ENCODE results near the gene ARHGEF25.
A peak's percentile ranks its signal among the peaks of the same experiment; 100 is the strongest.
"Not testable (repeated sequence)": the region's sequence is repeated elsewhere in the genome, so short reads cannot be mapped to it uniquely, and the experiment has no call there.

The ARHGEF25 gene

DNA sequence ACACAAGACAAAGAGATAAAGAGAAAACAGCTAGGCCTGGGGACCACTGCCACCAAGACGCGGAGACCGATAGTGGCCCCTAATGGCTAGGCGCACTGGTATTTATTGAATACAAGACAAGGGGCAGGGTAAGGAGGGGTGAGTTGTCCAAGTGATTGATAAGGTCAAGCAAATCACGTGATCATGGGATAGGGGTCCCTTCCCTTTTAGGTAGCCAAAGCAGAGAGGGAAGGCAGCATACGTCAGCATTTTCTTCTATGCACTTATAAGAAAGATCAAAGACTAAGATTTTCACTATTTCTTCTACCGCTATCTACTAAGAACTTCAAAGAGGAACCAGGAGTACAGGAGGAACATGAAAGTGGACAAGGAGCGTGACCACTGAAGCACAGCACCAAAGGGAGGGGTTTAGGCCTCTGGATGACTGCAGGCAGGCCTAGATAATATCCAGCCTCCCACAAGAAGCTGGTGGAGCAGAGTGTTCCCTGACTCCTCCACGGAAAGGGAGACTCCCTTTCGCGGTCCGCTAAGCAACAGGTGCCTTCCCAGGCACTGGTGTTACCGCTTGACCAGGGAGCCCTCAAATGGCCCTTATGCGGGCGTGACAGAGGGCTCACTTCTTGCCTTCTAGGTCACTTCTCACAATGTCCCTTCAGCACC lies 22.2 kb upstream of the ARHGEF25 start:
- H3K36me3 ChIP-seq (ENCODE audit: control insufficient read depth in 2 of 2, insufficient read depth in 1 of 2, low read length in 2 of 2) = not testable (repeated sequence)
- ChIA-PET POLR2A (interaction anchor here (0.6 kb wide), 1 partner anchor 88 kb away, joined by 3 read pairs; no protein-coding TSS in a partner anchor), CTCF (interaction anchor here (1.0 to 1.6 kb wide), 2 partner anchors 8 to 32 kb away, joined by 4 to 5 read pairs; no protein-coding TSS in a partner anchor)

DNA sequence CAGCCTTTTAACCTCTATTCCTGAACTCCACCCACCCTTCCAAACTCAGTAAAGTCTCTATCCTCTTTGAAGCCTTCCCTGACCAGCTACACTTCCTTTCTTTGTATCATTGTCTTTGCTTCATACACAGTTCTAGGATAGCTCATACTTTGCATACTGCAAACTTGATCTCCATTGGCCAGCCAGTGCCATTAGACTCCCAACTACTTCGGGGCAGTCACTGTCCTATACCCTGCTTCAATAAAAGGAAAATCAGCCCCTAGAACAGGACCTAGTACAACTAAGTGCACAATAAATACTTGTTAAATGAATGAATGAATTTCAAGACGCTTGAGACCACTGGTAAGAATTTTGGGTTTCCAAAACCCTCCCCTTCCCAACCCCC lies 20.8 kb upstream of the ARHGEF25 start:
- no peaks in the 10 kb centered on the region for H3K9me3 ChIP-seq (ENCODE audit: control insufficient read depth, insufficient read depth, low read depth, low read length)
- ChIA-PET POLR2A (interaction anchor here (1.4 to 2.6 kb wide), 3 partner anchors 10 to 67 kb away, joined by 3 to 9 read pairs (median 5); no protein-coding TSS in a partner anchor), CTCF (interaction anchor here (0.6 to 1.6 kb wide), 5 partner anchors 10 to 146 kb away, joined by 3 to 5 read pairs (median 3); no protein-coding TSS in a partner anchor)
- H3K27ac ChIP-seq (ENCODE audit: extremely low read depth, low read depth, low read length) = no peak overlapping the region; the same call in 1 of the 2 replicates
- TF ChIP-seq, protein P1, sequence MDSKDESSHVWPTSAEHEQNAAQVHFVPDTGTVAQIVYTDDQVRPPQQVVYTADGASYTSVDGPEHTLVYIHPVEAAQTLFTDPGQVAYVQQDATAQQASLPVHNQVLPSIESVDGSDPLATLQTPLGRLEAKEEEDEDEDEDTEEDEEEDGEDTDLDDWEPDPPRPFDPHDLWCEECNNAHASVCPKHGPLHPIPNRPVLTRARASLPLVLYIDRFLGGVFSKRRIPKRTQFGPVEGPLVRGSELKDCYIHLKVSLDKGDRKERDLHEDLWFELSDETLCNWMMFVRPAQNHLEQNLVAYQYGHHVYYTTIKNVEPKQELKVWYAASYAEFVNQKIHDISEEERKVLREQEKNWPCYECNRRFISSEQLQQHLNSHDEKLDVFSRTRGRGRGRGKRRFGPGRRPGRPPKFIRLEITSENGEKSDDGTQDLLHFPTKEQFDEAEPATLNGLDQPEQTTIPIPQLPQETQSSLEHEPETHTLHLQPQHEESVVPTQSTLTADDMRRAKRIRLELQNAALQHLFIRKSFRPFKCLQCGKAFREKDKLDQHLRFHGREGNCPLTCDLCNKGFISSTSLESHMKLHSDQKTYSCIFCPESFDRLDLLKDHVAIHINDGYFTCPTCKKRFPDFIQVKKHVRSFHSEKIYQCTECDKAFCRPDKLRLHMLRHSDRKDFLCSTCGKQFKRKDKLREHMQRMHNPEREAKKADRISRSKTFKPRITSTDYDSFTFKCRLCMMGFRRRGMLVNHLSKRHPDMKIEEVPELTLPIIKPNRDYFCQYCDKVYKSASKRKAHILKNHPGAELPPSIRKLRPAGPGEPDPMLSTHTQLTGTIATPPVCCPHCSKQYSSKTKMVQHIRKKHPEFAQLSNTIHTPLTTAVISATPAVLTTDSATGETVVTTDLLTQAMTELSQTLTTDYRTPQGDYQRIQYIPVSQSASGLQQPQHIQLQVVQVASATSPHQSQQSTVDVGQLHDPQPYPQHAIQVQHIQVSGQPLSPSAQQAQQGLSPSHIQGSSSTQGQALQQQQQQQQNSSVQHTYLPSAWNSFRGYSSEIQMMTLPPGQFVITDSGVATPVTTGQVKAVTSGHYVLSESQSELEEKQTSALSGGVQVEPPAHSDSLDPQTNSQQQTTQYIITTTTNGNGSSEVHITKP (tag by site-specific recombination; IDR thresholded peaks at IDR 0.05) = peak; percentile 89
- TF ChIP-seq ZNF292 (tag by site-specific recombination; IDR thresholded peaks at IDR 0.05; ENCODE audit: borderline replicate concordance, low read depth) = no peak
- no peak for TF ChIP-seq ZNF248 (tag by site-specific recombination; IDR thresholded peaks at IDR 0.05)
- no peak for TF ChIP-seq ZNF23 (tag by site-specific recombination; IDR thresholded peaks at IDR 0.05; ENCODE audit: borderline replicate concordance)
- TF ChIP-seq, protein P2, sequence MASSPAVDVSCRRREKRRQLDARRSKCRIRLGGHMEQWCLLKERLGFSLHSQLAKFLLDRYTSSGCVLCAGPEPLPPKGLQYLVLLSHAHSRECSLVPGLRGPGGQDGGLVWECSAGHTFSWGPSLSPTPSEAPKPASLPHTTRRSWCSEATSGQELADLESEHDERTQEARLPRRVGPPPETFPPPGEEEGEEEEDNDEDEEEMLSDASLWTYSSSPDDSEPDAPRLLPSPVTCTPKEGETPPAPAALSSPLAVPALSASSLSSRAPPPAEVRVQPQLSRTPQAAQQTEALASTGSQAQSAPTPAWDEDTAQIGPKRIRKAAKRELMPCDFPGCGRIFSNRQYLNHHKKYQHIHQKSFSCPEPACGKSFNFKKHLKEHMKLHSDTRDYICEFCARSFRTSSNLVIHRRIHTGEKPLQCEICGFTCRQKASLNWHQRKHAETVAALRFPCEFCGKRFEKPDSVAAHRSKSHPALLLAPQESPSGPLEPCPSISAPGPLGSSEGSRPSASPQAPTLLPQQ (tag by site-specific recombination; IDR thresholded peaks at IDR 0.05) = no peak
- peaks cover 5% of the 10 kb centered on the region for H3K4me1 ChIP-seq (ENCODE audit: control insufficient read depth, insufficient read depth, low read length)
- H3K4me3 ChIP-seq (ENCODE audit: low read depth, low read length) = peak overlapping the region; percentile 87
- H3K36me3 ChIP-seq (ENCODE audit: control insufficient read depth in 2 of 2, insufficient read depth in 1 of 2, low read length in 2 of 2) = peaks cover 10 to 11% of the 10 kb centered on the region in 2 experiments; a peak in 2 of 3 replicates

More for the DNA sequence above, 22.2 kb upstream of the ARHGEF25 start:
- H3K27ac ChIP-seq (ENCODE audit: extremely low read depth, low read depth, low read length); H3K4me1 ChIP-seq (ENCODE audit: control insufficient read depth, insufficient read depth, low read length); H3K9me3 ChIP-seq (ENCODE audit: control insufficient read depth, insufficient read depth, low read depth, low read length); H3K4me3 ChIP-seq (ENCODE audit: low read depth, low read length): not testable (repeated sequence)
- TF ChIP-seq SCRT2 (tag by site-specific recombination; IDR thresholded peaks at IDR 0.05) = peak; percentile 80
- peak; percentile 50 for TF ChIP-seq WT1 (tag by site-specific recombination; IDR thresholded peaks at IDR 0.05)

GRCh38 chr12:57590864-57591781 lies 20.1 kb upstream of the ARHGEF25 start, which contains the start of gene PIP4K2C:
Gene PIP4K2C, plus strand, starts transcription at chr12:57591192. Its CDS starts 98 bp downstream, at chr12:57591290.
- ChIA-PET POLR2A (interaction anchor here (0.6 to 2.6 kb wide), 9 partner anchors 10 to 154 kb away, joined by 3 to 9 read pairs (median 4); partner anchors contain the start of genes ARHGEF25, B4GALNT1, DDIT3 and TSPAN31), CTCF (interaction anchor here (0.6 to 3.3 kb wide), 6 partner anchors 7 to 102 kb away, joined by 3 to 42 read pairs (median 6); partner anchors contain the start of genes B4GALNT1 and OS9)
- no peaks in the 10 kb centered on the region for H3K9me3 ChIP-seq (ENCODE audit: control insufficient read depth, insufficient read depth, low read depth, low read length)
- H3K36me3 ChIP-seq (ENCODE audit: control insufficient read depth in 2 of 2, insufficient read depth in 1 of 2, low read length in 2 of 2) = peaks cover 11 to 18% of the 10 kb centered on the region in 2 experiments; a peak in 2 of 3 replicates
- H3K4me1 ChIP-seq (ENCODE audit: control insufficient read depth, insufficient read depth, low read length) = peaks cover 5% of the 10 kb centered on the region
- peak within 1 kb of the TSS; percentile 87 for H3K4me3 ChIP-seq (ENCODE audit: low read depth, low read length)
- H3K27ac ChIP-seq (ENCODE audit: extremely low read depth, low read depth, low read length) = no peak within 1 kb of the TSS; the same call in 1 of the 2 replicates
- no peak for TF ChIP-seq ZNF768 (tag by site-specific recombination; IDR thresholded peaks at IDR 0.05)
- no peak for TF ChIP-seq REPIN1 (tag by site-specific recombination; IDR thresholded peaks at IDR 0.05; ENCODE audit: low read depth)
- TF ChIP-seq ZNF510 (tag by site-specific recombination; IDR thresholded peaks at IDR 0.05; ENCODE audit: insufficient replicate concordance) = no peak
- TF ChIP-seq, protein P3, sequence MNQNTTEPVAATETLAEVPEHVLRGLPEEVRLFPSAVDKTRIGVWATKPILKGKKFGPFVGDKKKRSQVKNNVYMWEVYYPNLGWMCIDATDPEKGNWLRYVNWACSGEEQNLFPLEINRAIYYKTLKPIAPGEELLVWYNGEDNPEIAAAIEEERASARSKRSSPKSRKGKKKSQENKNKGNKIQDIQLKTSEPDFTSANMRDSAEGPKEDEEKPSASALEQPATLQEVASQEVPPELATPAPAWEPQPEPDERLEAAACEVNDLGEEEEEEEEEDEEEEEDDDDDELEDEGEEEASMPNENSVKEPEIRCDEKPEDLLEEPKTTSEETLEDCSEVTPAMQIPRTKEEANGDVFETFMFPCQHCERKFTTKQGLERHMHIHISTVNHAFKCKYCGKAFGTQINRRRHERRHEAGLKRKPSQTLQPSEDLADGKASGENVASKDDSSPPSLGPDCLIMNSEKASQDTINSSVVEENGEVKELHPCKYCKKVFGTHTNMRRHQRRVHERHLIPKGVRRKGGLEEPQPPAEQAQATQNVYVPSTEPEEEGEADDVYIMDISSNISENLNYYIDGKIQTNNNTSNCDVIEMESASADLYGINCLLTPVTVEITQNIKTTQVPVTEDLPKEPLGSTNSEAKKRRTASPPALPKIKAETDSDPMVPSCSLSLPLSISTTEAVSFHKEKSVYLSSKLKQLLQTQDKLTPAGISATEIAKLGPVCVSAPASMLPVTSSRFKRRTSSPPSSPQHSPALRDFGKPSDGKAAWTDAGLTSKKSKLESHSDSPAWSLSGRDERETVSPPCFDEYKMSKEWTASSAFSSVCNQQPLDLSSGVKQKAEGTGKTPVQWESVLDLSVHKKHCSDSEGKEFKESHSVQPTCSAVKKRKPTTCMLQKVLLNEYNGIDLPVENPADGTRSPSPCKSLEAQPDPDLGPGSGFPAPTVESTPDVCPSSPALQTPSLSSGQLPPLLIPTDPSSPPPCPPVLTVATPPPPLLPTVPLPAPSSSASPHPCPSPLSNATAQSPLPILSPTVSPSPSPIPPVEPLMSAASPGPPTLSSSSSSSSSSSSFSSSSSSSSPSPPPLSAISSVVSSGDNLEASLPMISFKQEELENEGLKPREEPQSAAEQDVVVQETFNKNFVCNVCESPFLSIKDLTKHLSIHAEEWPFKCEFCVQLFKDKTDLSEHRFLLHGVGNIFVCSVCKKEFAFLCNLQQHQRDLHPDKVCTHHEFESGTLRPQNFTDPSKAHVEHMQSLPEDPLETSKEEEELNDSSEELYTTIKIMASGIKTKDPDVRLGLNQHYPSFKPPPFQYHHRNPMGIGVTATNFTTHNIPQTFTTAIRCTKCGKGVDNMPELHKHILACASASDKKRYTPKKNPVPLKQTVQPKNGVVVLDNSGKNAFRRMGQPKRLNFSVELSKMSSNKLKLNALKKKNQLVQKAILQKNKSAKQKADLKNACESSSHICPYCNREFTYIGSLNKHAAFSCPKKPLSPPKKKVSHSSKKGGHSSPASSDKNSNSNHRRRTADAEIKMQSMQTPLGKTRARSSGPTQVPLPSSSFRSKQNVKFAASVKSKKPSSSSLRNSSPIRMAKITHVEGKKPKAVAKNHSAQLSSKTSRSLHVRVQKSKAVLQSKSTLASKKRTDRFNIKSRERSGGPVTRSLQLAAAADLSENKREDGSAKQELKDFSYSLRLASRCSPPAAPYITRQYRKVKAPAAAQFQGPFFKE (tag by site-specific recombination; IDR thresholded peaks at IDR 0.05; ENCODE audit: borderline replicate concordance) = no peak
- TF ChIP-seq, protein P4, sequence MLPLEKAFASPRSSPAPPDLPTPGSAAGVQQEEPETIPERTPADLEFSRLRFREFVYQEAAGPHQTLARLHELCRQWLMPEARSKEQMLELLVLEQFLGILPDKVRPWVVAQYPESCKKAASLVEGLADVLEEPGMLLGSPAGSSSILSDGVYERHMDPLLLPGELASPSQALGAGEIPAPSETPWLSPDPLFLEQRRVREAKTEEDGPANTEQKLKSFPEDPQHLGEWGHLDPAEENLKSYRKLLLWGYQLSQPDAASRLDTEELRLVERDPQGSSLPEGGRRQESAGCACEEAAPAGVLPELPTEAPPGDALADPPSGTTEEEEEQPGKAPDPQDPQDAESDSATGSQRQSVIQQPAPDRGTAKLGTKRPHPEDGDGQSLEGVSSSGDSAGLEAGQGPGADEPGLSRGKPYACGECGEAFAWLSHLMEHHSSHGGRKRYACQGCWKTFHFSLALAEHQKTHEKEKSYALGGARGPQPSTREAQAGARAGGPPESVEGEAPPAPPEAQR (tag by site-specific recombination; IDR thresholded peaks at IDR 0.05) = no peak
- no peak for TF ChIP-seq ZNF654 (tag by site-specific recombination; IDR thresholded peaks at IDR 0.05; ENCODE audit: low read depth)

Data from HEK293 (cell line).